GM19463 (cell line): ENCODE results near the gene MET.

ENCODE experiments used
- ATAC-seq: cut with Tn5 transposase; IDR thresholded peaks from one replicate; pipeline ENCODE4 v1.9.1; 2021; ENCODE audit warnings: mild to moderate bottlenecking, moderate library complexity; ENCODE audit not compliant: unreplicated experiment

Gene MET

GRCh38 chr7:116726149-116726548 lies 54.2 kb downstream of the MET start:
- no peak for ATAC-seq

GRCh38 chr7:116726713-116727431 lies 54.9 kb downstream of the MET start:
- ATAC-seq, result no peak

GRCh38 chr7:116727432-116728009 lies 55.5 kb downstream of the MET start:
- ATAC-seq, result no peak

- ATAC-seq, result no peak
Observed at GRCh38 chr7:116728413-116728812, 56.4 kb downstream of the MET start.

- ATAC-seq, result no peak
Observed at GRCh38 chr7:116730097-116731022, 58.4 kb downstream of the MET start.

- no peak for ATAC-seq
Observed at GRCh38 chr7:116731023-116731395, 59.0 kb downstream of the MET start.

GRCh38 chr7:116731445-116732335 lies 59.7 kb downstream of the MET start:
- no peak for ATAC-seq

- ATAC-seq, result no peak
Observed at GRCh38 chr7:116732788-116733694, 61.0 kb downstream of the MET start.

GRCh38 chr7:116733924-116734580 lies 62.1 kb downstream of the MET start:
- no peak for ATAC-seq

- ATAC-seq, result no peak
Observed at GRCh38 chr7:116734710-116735109, 62.7 kb downstream of the MET start.

- no peak for ATAC-seq
Observed at GRCh38 chr7:116736927-116737715, 65.1 kb downstream of the MET start.

GRCh38 chr7:116738378-116738777 lies 66.4 kb downstream of the MET start:
- no peak for ATAC-seq

- ATAC-seq, result no peak
Observed at GRCh38 chr7:116739307-116739706, 67.3 kb downstream of the MET start.

GRCh38 chr7:116740231-116740630 lies 68.2 kb downstream of the MET start:
- no peak for ATAC-seq

- no peak for ATAC-seq
Observed at GRCh38 chr7:116740755-116741462, 68.9 kb downstream of the MET start.

GRCh38 chr7:116741625-116742316 lies 69.8 kb downstream of the MET start:
- no peak for ATAC-seq

GRCh38 chr7:116742641-116743040 lies 70.6 kb downstream of the MET start:
- no peak for ATAC-seq
